Peyer's patch (tissue), 4 donors: Measurements from ENCODE around the gene NFAM1. TPM values are rescaled to one million over a fixed set of nuclear protein-coding genes. Genes with fewer than 3 reads are reported as not detected.
A peak's percentile ranks its signal among the peaks of the same experiment; 100 is the strongest.

Experiments
- DNase-seq, 3 donors: peaks; one replicate each; pipeline ENCODE4 v3.0.0-alpha.2; 2017 to 2019
- H3K27ac ChIP-seq, 4 donors: fragments of 200-600 bp; sonication (generic); one replicate each; pipeline ENCODE4 v1.5.1; 2016 to 2019
- H3K27me3 ChIP-seq, 2 donors: fragments of 200-600 bp; sonication (generic); one replicate each; pipeline ENCODE4 v1.5.1; 2019
- H3K36me3 ChIP-seq, 3 donors: fragments of 200-600 bp; sonication (generic); one replicate each; pipeline ENCODE4 v1.5.1; 2016 to 2019
- H3K4me1 ChIP-seq, 4 donors: fragments of 200-600 bp; sonication (generic); one replicate each; pipeline ENCODE4 v1.5.1; 2016 to 2019
- H3K4me3 ChIP-seq, 4 donors: fragments of 200-600 bp; sonication (generic); 1 replicate in 3 of 4; 2 replicates in 1 of 4; pipeline ENCODE4 v1.5.1; 2016 to 2019; ENCODE audit warnings: mild to moderate bottlenecking in 1 of 4
- H3K9me3 ChIP-seq, 4 donors: fragments of 200-600 bp; sonication (generic); one replicate each; pipeline ENCODE4 v1.5.1; 2016 to 2019; ENCODE audit warnings: mild to moderate bottlenecking in 1 of 4
- CTCF ChIP-seq, 6 experiments: fragments of 450-650 bp in 4 of 6; fragments of 200-600 bp in 2 of 6; sonication (generic) in 1 of 6; IDR thresholded peaks; one replicate each; pipeline ENCODE4 v1.5.1; 2017 to 2019; ENCODE audit warnings: antibody characterized with exemption in 6 of 6, mild to moderate bottlenecking in 3 of 6, moderate library complexity in 1 of 6
- POLR2A ChIP-seq, 2 donors: fragments of 450-650 bp; IDR thresholded peaks; one replicate each; pipeline ENCODE4 v1.5.1; 2017; ENCODE audit warnings: antibody characterized with exemption in 2 of 2, mild to moderate bottlenecking in 2 of 2, moderate library complexity in 2 of 2
- total RNA-seq, 4 donors: library from RNA; depleted of rRNA; stranded (reverse); fragments of >200 nt; gene quantifications; one replicate each; pipeline ENCODE4 v1.1.0, GENCODE V29; 2016

NFAM1 gene
- total RNA-seq, 4 donors from 2014 or later = 0.35 to 2.4 (median 1.0) TPM

GRCh38 chr22:42470366-42471082 lies 38.3 kb upstream of the NFAM1 start:
- H3K27me3 ChIP-seq = no peaks in the 10 kb centered on the region
- H3K36me3 ChIP-seq = no peaks in the 10 kb centered on the region
- no peaks in the 10 kb centered on the region for H3K4me1 ChIP-seq
- no peak overlapping the region for H3K27ac ChIP-seq
- no peak for TF ChIP-seq CTCF (IDR thresholded peaks at IDR 0.05)
- no peak for TF ChIP-seq POLR2A (IDR thresholded peaks at IDR 0.05)
- H3K9me3 ChIP-seq = no peaks in the 10 kb centered on the region
- no peak overlapping the region for H3K4me3 ChIP-seq
- no peak for DNase-seq

- no peaks in the 10 kb centered on the region for H3K27me3 ChIP-seq
- no peak overlapping the region for H3K27ac ChIP-seq
- H3K4me1 ChIP-seq = no peaks in the 10 kb centered on the region
- H3K36me3 ChIP-seq = no peaks in the 10 kb centered on the region
- TF ChIP-seq POLR2A (IDR thresholded peaks at IDR 0.05) (no peak), CTCF (IDR thresholded peaks at IDR 0.05) (no peak)
- H3K4me3 ChIP-seq = no peak overlapping the region
- DNase-seq = no peak
- H3K9me3 ChIP-seq = no peaks in the 10 kb centered on the region
Measured at GRCh38 chr22:42468841-42469240, 36.6 kb upstream of the NFAM1 start.

GRCh38 chr22:42462016-42462415 lies 29.8 kb upstream of the NFAM1 start:
- Histone ChIP-seq H3K27me3 (no peaks in the 10 kb centered on the region), H3K9me3 (no peaks in the 10 kb centered on the region), H3K27ac (no peak overlapping the region), H3K4me1 (peaks cover 0 to 9% (median 0%) of the 10 kb centered on the region in 4 donors), H3K36me3 (no peaks in the 10 kb centered on the region), H3K4me3 (no peak overlapping the region)
- no peak for TF ChIP-seq CTCF (IDR thresholded peaks at IDR 0.05)
- no peak for TF ChIP-seq POLR2A (IDR thresholded peaks at IDR 0.05)
- DNase-seq = no peak

- H3K27me3 ChIP-seq = no peaks in the 10 kb centered on the region
- H3K4me3 ChIP-seq = no peak overlapping the region
- DNase-seq = no peak
- H3K4me1 ChIP-seq = peaks cover 0 to 9% (median 0%) of the 10 kb centered on the region in 4 donors
- TF ChIP-seq POLR2A (IDR thresholded peaks at IDR 0.05) (no peak), CTCF (IDR thresholded peaks at IDR 0.05) (no peak)
- no peaks in the 10 kb centered on the region for H3K9me3 ChIP-seq
- no peak overlapping the region for H3K27ac ChIP-seq
- H3K36me3 ChIP-seq = no peaks in the 10 kb centered on the region
Measured at GRCh38 chr22:42461511-42461910, 29.3 kb upstream of the NFAM1 start.

GRCh38 chr22:42459287-42460063 lies 27.3 kb upstream of the NFAM1 start:
- TF ChIP-seq CTCF (IDR thresholded peaks at IDR 0.05) = no peak
- TF ChIP-seq POLR2A (IDR thresholded peaks at IDR 0.05) = no peak
- Histone ChIP-seq H3K27me3 (no peaks in the 10 kb centered on the region), H3K4me3 (no peak overlapping the region), H3K4me1 (peaks cover 0 to 9% (median 0%) of the 10 kb centered on the region in 4 donors), H3K9me3 (no peaks in the 10 kb centered on the region), H3K27ac (no peak overlapping the region), H3K36me3 (no peaks in the 10 kb centered on the region)
- peak in 2 of 3 donors; percentile 63 to 72 for DNase-seq
